Hepatocyte (in vitro differentiated cells): Measurements from ENCODE around the gene LMCD1.

Experiments
- EZH2phosphoT487 ChIP-seq: fragments of 200-600 bp; sonication (generic); IDR thresholded peaks from one replicate; pipeline ENCODE4 v1.6.1; 2018; ENCODE audit warnings: antibody characterized with exemption, mild to moderate bottlenecking, low read depth, moderate library complexity; ENCODE audit not compliant: unreplicated experiment, severe bottlenecking
- TF ChIP-seq, protein P1 (sequence below): fragments of 200-600 bp; sonication (generic); IDR thresholded peaks from 2 replicates; pipeline ENCODE4 v1.5.1; 2016; ENCODE audit warnings: antibody characterized with exemption, mild to moderate bottlenecking; ENCODE audit not compliant: poor library complexity

DNA sequence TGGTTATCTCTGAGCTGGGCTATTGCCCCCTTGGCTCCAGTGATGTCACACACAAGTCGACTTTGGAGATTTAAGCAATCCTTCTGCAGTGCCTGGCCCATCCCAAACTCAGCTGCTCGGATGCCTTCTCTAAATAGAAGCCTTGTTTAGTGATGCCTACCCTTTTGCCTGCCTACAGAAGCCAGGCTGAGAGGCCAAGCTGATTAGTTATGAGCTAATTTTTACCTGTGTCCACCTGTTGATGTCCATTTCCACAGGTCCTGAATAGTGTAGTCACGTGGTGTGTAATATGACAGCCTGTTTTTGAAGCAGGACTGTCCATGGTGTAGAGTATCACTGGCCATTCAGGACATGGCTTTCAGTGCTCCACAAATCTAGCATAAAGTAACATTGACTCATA is 97.5 kb downstream of the LMCD1 start:
- TF ChIP-seq, protein P1, sequence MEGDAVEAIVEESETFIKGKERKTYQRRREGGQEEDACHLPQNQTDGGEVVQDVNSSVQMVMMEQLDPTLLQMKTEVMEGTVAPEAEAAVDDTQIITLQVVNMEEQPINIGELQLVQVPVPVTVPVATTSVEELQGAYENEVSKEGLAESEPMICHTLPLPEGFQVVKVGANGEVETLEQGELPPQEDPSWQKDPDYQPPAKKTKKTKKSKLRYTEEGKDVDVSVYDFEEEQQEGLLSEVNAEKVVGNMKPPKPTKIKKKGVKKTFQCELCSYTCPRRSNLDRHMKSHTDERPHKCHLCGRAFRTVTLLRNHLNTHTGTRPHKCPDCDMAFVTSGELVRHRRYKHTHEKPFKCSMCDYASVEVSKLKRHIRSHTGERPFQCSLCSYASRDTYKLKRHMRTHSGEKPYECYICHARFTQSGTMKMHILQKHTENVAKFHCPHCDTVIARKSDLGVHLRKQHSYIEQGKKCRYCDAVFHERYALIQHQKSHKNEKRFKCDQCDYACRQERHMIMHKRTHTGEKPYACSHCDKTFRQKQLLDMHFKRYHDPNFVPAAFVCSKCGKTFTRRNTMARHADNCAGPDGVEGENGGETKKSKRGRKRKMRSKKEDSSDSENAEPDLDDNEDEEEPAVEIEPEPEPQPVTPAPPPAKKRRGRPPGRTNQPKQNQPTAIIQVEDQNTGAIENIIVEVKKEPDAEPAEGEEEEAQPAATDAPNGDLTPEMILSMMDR: no peak
- TF ChIP-seq EZH2phosphoT487: no peak
